Aorta (tissue), 5 donors: ENCODE results near the gene TFRC. TPM values are rescaled to one million over a fixed set of nuclear protein-coding genes. Genes with fewer than 3 reads are reported as not detected.

Source experiments
- ATAC-seq: fragments of 200-7000 bp; cut with Tn5 transposase; one replicate; pipeline ENCODE4 v1.9.1; 2022; ENCODE audit warnings: moderate library complexity; ENCODE audit not compliant: low FRiP score
- DNase-seq, 2 donors: peaks; one replicate each; pipeline ENCODE4 v3.0.0-alpha.2; 2020
- H3K27ac ChIP-seq, 2 donors: one replicate each; pipeline ENCODE4 v1.5.1; 2013; ENCODE audit warnings: low read length in 2 of 2, mild to moderate bottlenecking in 2 of 2, moderate library complexity in 2 of 2, control low read depth in 1 of 2, inconsistent platforms in 1 of 2, low read depth in 1 of 2
- H3K27me3 ChIP-seq, 2 donors: one replicate each; pipeline ENCODE4 v1.6.1; 2013; ENCODE audit warnings: control low read depth in 1 of 2, low read length in 1 of 2, mild to moderate bottlenecking in 1 of 2, moderate library complexity in 1 of 2; ENCODE audit not compliant: insufficient read depth in 2 of 2, control insufficient read depth in 1 of 2
- H3K36me3 ChIP-seq, 2 donors: one replicate each; pipeline ENCODE4 v1.6.1; 2013; ENCODE audit warnings: control low read depth in 1 of 2, low read length in 1 of 2, mild to moderate bottlenecking in 1 of 2; ENCODE audit not compliant: insufficient read depth in 2 of 2, control insufficient read depth in 1 of 2
- H3K4me1 ChIP-seq, 2 donors: one replicate each; pipeline ENCODE4 v1.6.1; 2013; ENCODE audit warnings: low read length in 2 of 2, control low read depth in 1 of 2, mild to moderate bottlenecking in 1 of 2, moderate library complexity in 1 of 2; ENCODE audit not compliant: insufficient read depth in 2 of 2, control insufficient read depth in 1 of 2
- H3K4me3 ChIP-seq, 2 donors: one replicate each; pipeline ENCODE4 v1.5.1; 2013; ENCODE audit warnings: low read length in 2 of 2, control low read depth in 1 of 2, mild to moderate bottlenecking in 1 of 2
- H3K9me3 ChIP-seq: one replicate; pipeline ENCODE4 v1.6.1; 2013; ENCODE audit warnings: mild to moderate bottlenecking, low read length; ENCODE audit not compliant: control insufficient read depth
- WGBS, 2 donors: extraction: QIAGEN DNeasy Blood & Tissue Kit; methylation state at CpG; one replicate each; pipeline ENCODE4 v1.1.7; 2013; 5-methylcytosine and 5-hydroxymethylcytosine counted together
- intact Hi-C, 2 donors: fragments of 100-400 bp; cut with DNase I; formaldehyde crosslinking; loops; one replicate each; pipeline versions ENCODE4 v1.14.2 to v1.15.0; 2022
- polyA plus RNA-seq, 2 donors: library from polyadenylated mRNA; stranded (reverse); fragments of 200-250 nt; gene quantifications; one replicate each; pipeline ENCODE4 v1.2.3, GENCODE V29; 2013
- total RNA-seq, 2 donors: library from RNA; stranded (reverse); fragmentation: NEBNext Ultra II Directional; extraction: Animal tissue kit (Norgen Biotek cat#: 25700); gene quantifications; one replicate each; pipeline ENCODE4 v1.2.1, GENCODE V29; 2021
- donor health status: healthy with polysubstance abuse.
- donor health status: Bipolar disorder and iron deficiency.
- donor health status: DM: no; HTN: no; CAD: no.
- donor health status: DM: no; HTN: no; CAD: no.
- donor health status: DM: yes; HTN: yes; CAD: no.

TFRC gene
- total and polyA plus RNA-seq, 4 donors: 19.5 to 141 (median 52.7) TPM

DNA sequence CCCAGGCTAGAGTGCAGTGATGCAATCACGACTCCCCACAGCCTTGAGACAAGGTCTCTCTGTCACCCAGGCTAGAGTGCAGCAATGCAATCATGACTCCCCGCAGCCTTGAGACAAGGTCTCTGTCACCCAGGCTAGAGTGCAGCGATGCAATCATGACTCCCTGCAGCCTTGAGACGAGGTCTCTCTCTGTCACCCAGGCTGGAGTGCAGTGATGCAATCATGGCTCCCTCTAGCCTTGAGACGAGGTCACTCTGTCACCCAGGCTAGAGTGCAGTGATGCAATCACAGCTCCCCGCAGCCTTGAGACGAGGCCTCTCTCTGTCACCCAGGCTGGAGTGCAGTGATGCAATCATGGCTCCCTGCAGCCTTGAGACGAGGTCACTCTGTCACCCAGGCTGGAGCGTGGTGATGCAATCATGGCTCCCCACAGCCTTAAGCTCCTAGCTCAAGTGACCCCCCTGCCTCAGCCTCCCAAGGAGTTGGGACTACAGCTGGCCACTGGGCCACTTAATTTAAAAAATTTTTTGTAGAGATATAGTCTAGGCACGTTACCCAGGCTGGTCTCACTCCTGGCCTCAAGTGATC is 26.1 kb downstream of the TFRC start:
- intact Hi-C loops: no loop called here
- peaks cover 3 to 8% of the 10 kb centered on the region in 2 donors for H3K36me3 ChIP-seq
- no peaks in the 10 kb centered on the region for H3K9me3 ChIP-seq
- no peak overlapping the region for H3K27ac ChIP-seq
- no peaks in the 10 kb centered on the region for H3K4me1 ChIP-seq
- 87 to 91% methylated on average over 10 of the region's 10 CpGs for WGBS, 2 donors
- no peak for DNase-seq
- H3K4me3 ChIP-seq: no peak overlapping the region
- H3K27me3 ChIP-seq: no peaks in the 10 kb centered on the region
- no peak for ATAC-seq

- Histone ChIP-seq H3K27me3 (no peaks in the 10 kb centered on the region), H3K4me1 (no peaks in the 10 kb centered on the region), H3K27ac (no peak overlapping the region), H3K9me3 (no peaks in the 10 kb centered on the region), H3K36me3 (peaks cover 3 to 8% of the 10 kb centered on the region in 2 donors), H3K4me3 (no peak overlapping the region)
- intact Hi-C loops: no loop called here
- no peak for DNase-seq
- ATAC-seq: no peak
- WGBS, 2 donors: 90 to 93% methylated on average over 8 of the region's 8 CpGs
Observed at GRCh38 chr3:196055240-196055639, 26.6 kb downstream of the TFRC start.

- DNase-seq (no peak), ATAC-seq (no peak)
- 92% methylated on average over 10 of the region's 10 CpGs for WGBS, 2 donors
- H3K4me3 ChIP-seq: no peak overlapping the region
- no peak overlapping the region for H3K27ac ChIP-seq
- peaks cover 3 to 10% of the 10 kb centered on the region in 2 donors for H3K36me3 ChIP-seq
- no peaks in the 10 kb centered on the region for H3K9me3 ChIP-seq
- H3K27me3 ChIP-seq: no peaks in the 10 kb centered on the region
- intact Hi-C loops: no loop called here
- no peaks in the 10 kb centered on the region for H3K4me1 ChIP-seq
Observed at GRCh38 chr3:196054661-196055060, 27.2 kb downstream of the TFRC start.

DNA sequence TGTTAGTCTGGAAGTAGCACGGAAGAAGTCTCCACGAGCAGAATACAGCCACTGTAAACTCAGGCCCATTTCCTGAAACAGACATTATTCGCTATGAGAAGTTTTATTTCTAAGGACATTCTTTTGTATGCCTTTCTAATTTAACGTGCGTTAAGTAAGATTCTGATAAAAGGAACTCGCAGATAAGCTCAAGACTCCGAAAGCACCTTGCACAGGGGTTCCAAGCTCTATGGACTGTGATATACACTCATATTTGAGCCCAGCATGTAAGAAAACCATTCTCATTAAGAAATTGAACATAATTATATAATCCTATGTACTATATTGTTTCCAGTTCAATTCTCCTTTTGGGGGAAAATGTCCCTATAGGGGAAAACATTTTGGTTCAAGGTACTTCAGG is 28.4 kb downstream of the TFRC start:
- intact Hi-C loops: no loop called here
- Histone ChIP-seq H3K27me3 (no peaks in the 10 kb centered on the region), H3K4me3 (no peak overlapping the region), H3K9me3 (no peaks in the 10 kb centered on the region), H3K4me1 (no peaks in the 10 kb centered on the region), H3K27ac (no peak overlapping the region), H3K36me3 (peaks cover 3 to 11% of the 10 kb centered on the region in 2 donors)
- WGBS, 2 donors: 94 to 95% methylated on average over 7 of the region's 7 CpGs
- DNase-seq (no peak), ATAC-seq (no peak)

DNA sequence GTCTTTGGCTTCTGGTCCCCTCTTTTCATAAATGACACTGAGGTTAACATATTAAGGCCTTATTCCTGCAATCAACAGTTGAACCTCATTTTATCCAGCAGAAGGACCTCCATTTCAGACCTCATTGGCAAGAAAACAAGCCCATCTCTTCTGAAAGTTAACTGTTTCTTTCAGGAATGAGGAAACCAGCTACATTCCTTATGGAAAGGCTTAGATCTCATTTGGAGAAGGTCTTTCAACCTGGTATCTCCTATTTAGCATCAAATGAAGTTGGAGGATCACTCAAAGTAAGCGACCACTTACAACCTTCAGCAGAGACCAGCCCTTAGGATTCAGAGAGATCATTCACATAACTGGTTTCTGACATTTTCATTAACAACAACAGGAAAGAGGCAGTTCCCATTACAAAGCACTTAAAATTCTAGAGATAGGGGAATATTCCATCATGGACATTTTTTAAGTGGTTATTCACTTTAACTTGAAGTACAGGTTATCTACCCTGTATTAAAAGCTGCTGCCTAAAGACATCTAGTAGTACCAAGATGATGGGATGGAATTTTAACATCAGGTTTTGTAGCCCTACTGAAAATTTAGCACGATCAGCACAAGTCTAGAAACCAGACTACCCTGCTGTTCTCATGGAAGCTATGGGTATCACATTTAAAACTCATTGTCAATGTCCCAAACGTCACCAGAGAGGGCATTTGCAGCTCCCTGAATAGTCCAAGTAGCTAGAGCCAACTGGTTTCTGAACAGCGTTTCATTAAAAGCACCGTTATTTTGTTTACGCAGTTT is 30.4 kb downstream of the TFRC start:
- WGBS, 2 donors: 90 to 92% methylated on average over 6 of the region's 6 CpGs
- Histone ChIP-seq H3K9me3 (no peaks in the 10 kb centered on the region), H3K27ac (no peak overlapping the region), H3K27me3 (no peaks in the 10 kb centered on the region), H3K4me1 (no peaks in the 10 kb centered on the region), H3K36me3 (peaks cover 0 to 8% of the 10 kb centered on the region in 2 donors), H3K4me3 (no peak overlapping the region)
- ATAC-seq: no peak
- no peak for DNase-seq
- intact Hi-C loops: no loop called here

- Histone ChIP-seq H3K4me1 (no peaks in the 10 kb centered on the region), H3K27ac (no peak overlapping the region), H3K9me3 (no peaks in the 10 kb centered on the region), H3K27me3 (no peaks in the 10 kb centered on the region), H3K4me3 (no peak overlapping the region), H3K36me3 (peaks cover 0 to 4% of the 10 kb centered on the region in 2 donors)
- DNase-seq: no peak
- intact Hi-C loops: no loop called here
- 91 to 94% methylated on average over 3 of the region's 3 CpGs for WGBS, 2 donors
- no peak for ATAC-seq
Observed at GRCh38 chr3:196050597-196050996, 31.3 kb downstream of the TFRC start.

DNA sequence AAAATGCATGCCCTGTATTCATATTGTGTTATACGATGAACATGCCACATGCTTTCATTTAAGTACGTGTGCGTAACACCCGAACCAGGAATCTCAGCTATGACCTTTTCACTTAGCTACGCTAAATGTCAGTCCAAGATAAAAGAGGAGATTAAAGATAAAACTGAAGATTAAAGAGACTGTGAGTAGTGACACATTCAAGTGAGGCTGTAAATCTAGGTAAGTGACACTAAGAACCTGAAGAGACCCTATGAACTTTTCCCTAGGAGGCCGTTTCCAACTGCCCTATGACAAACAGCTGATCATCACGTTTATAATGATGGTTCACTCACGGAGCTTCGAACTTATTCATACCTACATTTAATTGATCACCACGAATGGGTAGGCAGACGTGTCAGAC is 32.2 kb downstream of the TFRC start:
- H3K36me3 ChIP-seq: peaks cover 0 to 3% of the 10 kb centered on the region in 2 donors
- no peak for ATAC-seq
- no peak overlapping the region for H3K27ac ChIP-seq
- 70 to 76% methylated on average over 11 of the region's 11 CpGs for WGBS, 2 donors
- intact Hi-C loops: no loop called here
- DNase-seq: no peak
- no peak overlapping the region for H3K4me3 ChIP-seq
- H3K9me3 ChIP-seq: no peaks in the 10 kb centered on the region
- H3K27me3 ChIP-seq: no peaks in the 10 kb centered on the region
- no peaks in the 10 kb centered on the region for H3K4me1 ChIP-seq

- ATAC-seq: no peak
- Histone ChIP-seq H3K27me3 (no peaks in the 10 kb centered on the region), H3K36me3 (peaks cover 0 to 3% of the 10 kb centered on the region in 2 donors), H3K4me3 (no peak overlapping the region), H3K4me1 (no peaks in the 10 kb centered on the region), H3K27ac (no peak overlapping the region), H3K9me3 (no peaks in the 10 kb centered on the region)
- DNase-seq: no peak
- intact Hi-C loops: no loop called here
- WGBS, 2 donors: 86 to 88% methylated on average over 9 of the region's 9 CpGs
Observed at GRCh38 chr3:196048922-196049598, 32.8 kb downstream of the TFRC start.
